Nephron (organoid): ENCODE results near the gene ARTN.
A peak's percentile ranks its signal among the peaks of the same experiment; 100 is the strongest.

Source experiments
- H3K27ac Mint-ChIP-seq, 3 experiments: 2 replicates each; pipeline ENCODE4 v1.8.0; 2020; ENCODE audit warnings: mixed read lengths in 3 of 3, mild to moderate bottlenecking in 2 of 3, moderate library complexity in 1 of 3
- H3K27me3 Mint-ChIP-seq: 2 replicates; pipeline ENCODE4 v1.8.0; 2021; ENCODE audit warnings: low read depth, mild to moderate bottlenecking, moderate library complexity, mixed read lengths
- H3K36me3 Mint-ChIP-seq: 2 replicates; pipeline ENCODE4 v1.8.0; 2020; ENCODE audit warnings: low read depth, mixed read lengths
- H3K4me1 Mint-ChIP-seq: 2 replicates; pipeline ENCODE4 v1.8.0; 2020; ENCODE audit warnings: mixed read lengths
- H3K4me3 Mint-ChIP-seq, 3 experiments: 2 replicates each; pipeline ENCODE4 v1.8.0; 2020; ENCODE audit warnings: mild to moderate bottlenecking in 3 of 3, mixed read lengths in 3 of 3, moderate library complexity in 2 of 3
- H3K9me3 Mint-ChIP-seq: 2 replicates; pipeline ENCODE4 v1.8.0; 2020; ENCODE audit warnings: mixed read lengths
- TF ChIP-seq, protein P1 (sequence below), 3 experiments: fragments of 200-600 bp; sonication (generic); IDR thresholded peaks; one replicate each; pipeline ENCODE4 v1.5.0; 2021; ENCODE audit warnings: antibody characterized with exemption in 3 of 3; ENCODE audit not compliant: unreplicated experiment in 3 of 3

Gene ARTN

DNA sequence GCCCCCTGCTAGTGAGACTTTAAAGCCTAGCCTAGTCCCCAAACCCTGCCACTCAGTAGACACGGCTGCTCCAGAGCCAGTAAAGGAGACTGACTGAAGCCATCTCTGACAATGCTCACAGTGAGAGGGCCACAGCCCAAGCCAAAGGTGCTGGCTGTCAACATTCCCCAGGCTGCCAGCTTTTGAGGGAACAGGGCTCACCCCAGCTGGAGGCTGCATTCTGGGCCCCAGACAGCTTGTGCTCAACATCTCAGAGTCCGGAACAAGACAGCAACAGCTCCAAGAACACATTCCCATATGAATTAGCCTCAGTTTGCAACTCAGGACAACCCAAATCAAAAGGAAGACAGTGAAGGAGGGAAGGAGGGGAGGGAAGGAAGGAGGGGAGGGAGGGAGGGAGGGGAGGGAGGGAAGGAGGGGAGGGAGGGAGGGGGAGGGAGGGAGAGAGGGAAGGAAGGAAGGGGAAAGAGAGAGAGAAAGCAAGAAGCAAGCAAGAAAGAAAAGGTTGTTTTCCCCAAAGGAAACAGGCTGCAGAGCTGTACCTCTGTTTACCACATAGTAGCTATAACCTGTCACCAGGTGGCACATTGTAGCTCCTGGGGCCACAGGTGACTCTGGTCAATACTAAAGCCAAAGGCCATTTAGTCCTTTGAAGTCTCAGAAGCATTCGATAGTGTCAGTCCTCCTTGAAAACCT is 5.4 kb downstream of the ARTN start:
- Mint-ChIP-seq H3K4me3 (no peak overlapping the region), H3K27ac (no peak overlapping the region), H3K27me3 (peaks cover 40% of the 10 kb centered on the region), H3K36me3 (no peaks in the 10 kb centered on the region), H3K4me1 (peaks cover 6% of the 10 kb centered on the region), H3K9me3 (no peaks in the 10 kb centered on the region)
- TF ChIP-seq, protein P1, sequence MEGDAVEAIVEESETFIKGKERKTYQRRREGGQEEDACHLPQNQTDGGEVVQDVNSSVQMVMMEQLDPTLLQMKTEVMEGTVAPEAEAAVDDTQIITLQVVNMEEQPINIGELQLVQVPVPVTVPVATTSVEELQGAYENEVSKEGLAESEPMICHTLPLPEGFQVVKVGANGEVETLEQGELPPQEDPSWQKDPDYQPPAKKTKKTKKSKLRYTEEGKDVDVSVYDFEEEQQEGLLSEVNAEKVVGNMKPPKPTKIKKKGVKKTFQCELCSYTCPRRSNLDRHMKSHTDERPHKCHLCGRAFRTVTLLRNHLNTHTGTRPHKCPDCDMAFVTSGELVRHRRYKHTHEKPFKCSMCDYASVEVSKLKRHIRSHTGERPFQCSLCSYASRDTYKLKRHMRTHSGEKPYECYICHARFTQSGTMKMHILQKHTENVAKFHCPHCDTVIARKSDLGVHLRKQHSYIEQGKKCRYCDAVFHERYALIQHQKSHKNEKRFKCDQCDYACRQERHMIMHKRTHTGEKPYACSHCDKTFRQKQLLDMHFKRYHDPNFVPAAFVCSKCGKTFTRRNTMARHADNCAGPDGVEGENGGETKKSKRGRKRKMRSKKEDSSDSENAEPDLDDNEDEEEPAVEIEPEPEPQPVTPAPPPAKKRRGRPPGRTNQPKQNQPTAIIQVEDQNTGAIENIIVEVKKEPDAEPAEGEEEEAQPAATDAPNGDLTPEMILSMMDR (IDR thresholded peaks at IDR 0.05; ENCODE audit: unreplicated experiment in 3 of 3), result no peak

DNA sequence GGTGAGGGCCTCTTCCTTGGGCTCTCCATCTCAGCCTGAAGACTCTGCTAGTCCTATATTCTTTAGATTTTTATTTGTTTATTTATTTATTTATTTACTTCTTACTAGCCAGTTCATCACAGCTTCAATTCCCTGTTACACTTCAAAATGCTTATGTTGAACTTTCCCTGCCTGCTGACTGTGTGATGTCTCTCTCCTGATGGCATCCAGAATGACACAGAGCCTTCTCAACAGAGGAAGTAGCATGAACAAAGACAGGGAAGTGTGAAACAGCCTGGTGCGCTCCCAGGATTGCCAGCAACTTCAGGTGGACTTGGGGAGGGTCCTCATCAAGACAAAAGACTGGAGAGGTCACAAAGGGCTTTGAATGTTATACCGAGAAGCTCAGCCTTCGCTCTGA is 8.8 kb downstream of the ARTN start:
- peaks cover 15% of the 10 kb centered on the region for H3K4me1 Mint-ChIP-seq
- no peaks in the 10 kb centered on the region for H3K9me3 Mint-ChIP-seq
- no peaks in the 10 kb centered on the region for H3K36me3 Mint-ChIP-seq
- no peak overlapping the region for H3K4me3 Mint-ChIP-seq
- TF ChIP-seq, protein P1 (IDR thresholded peaks at IDR 0.05; ENCODE audit: unreplicated experiment in 3 of 3), result no peak
- H3K27ac Mint-ChIP-seq, result no peak overlapping the region
- peaks cover 18% of the 10 kb centered on the region for H3K27me3 Mint-ChIP-seq

DNA sequence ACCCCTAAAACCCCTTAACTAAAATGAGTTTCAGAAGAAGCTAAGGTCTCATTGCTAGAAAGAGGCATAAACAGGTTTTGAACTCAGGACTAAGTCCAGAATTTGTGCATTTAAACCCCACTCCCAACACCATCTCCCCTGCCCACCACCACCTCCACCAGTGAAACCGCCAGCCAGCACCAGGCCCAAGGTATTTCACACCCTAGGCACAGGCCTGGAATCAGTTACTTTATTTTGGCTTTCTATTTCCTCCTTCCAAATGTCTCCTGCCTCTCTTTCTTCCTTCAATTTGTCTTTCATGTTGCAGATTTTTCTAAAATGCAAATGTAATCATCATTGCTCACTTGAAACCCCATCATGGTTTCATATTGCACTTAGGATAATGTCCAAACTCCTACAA is 11.3 kb downstream of the ARTN start:
- H3K36me3 Mint-ChIP-seq, result no peaks in the 10 kb centered on the region

DNA sequence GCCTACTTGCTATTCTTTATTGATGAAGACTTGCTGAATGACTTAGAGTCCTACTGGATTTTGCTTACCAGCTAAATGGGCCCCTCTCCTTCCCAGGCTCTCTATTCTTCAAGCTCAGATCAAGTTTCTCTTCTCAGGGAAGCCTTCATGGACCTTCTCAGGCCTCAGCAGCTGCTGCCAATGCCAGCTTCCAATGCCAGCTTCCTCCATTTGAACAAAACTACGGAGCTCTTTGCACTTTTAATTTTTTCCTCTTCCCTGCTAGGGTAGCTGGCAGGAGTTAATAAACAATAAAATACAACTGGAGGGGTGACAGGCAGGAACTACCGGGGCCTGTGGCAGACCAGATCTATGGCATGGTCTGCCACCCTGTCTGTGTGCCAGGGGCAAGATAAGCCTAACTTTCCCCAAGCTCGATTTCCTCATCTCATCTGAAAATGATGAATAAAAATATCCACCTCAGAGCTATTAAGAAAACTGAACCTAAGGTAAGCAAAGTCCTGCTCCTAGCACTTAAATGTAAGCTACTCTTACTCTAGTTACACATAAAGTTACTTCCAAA is 12.2 kb downstream of the ARTN start:
- H3K9me3 Mint-ChIP-seq, result no peaks in the 10 kb centered on the region
- H3K4me1 Mint-ChIP-seq, result peaks cover 46% of the 10 kb centered on the region
- peak overlapping the region; percentile 91 to 97 (median 93) for H3K27ac Mint-ChIP-seq
- no peaks in the 10 kb centered on the region for H3K27me3 Mint-ChIP-seq
- TF ChIP-seq, protein P1 (IDR thresholded peaks at IDR 0.05; ENCODE audit: unreplicated experiment in 3 of 3), result no peak
- peak overlapping the region; percentile 87 to 94 (median 90) for H3K4me3 Mint-ChIP-seq
- H3K36me3 Mint-ChIP-seq, result peaks cover 6% of the 10 kb centered on the region

More for the DNA sequence above, 11.3 kb downstream of the ARTN start:
- TF ChIP-seq, protein P1 (IDR thresholded peaks at IDR 0.05; ENCODE audit: unreplicated experiment in 3 of 3), result no peak
- Mint-ChIP-seq H3K9me3 (no peaks in the 10 kb centered on the region), H3K4me1 (peaks cover 38% of the 10 kb centered on the region), H3K27ac (peak overlapping the region in 1 of 3 experiments; percentile 91), H3K4me3 (peak overlapping the region in 2 of 3 experiments; percentile 42 to 43), H3K27me3 (peaks cover 4% of the 10 kb centered on the region)

DNA sequence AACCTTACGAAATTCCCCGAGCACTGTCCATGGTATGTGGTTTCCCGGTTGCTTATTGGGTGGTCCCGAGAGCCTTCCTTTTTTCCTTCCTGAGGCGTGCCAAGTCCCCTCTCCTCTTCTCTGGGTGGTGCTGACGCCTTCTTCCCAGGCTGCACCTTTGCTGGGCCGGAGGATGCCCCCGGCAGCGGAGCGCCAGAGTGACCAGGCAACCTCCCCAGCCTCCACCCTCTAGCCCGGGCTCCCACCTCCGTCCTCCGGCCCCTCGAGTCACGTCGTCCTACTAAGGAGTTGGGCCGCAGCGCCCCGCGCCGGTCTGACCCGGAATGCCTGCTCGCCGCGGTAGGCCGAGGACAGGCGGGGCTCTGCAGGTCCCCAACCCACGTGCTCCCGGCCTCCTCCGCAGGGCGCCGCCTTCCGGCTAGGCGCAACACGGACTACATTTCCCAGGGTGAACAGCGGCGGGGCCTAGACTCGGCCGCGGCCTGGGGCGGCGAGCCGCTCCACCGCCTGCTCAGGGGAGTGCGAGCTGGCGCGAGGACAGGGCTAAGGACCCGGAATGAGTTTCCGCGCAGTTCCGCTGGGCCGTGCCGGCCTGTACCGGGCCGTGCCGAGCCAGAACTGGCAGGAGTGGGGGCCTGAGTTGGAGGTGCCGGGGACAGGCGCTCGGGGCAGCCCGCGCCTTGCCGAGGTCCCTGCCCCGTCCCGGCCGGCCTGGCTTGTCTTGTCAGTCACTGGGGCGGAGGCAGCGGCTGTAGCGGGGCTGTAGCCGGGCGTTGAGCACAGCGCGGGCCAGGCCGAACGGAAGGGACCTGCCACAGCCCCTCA is 12.8 kb downstream of the ARTN start, which contains the start of gene IPO13:
Gene IPO13, plus strand, starts transcription at position 715 of the 825 bp plus-strand sequence. CDS start 651 bp downstream, outside the sequence.
- peaks cover 8% of the 10 kb centered on the region for H3K36me3 Mint-ChIP-seq
- no peaks in the 10 kb centered on the region for H3K9me3 Mint-ChIP-seq
- peak within 1 kb of the TSS; percentile 91 to 97 (median 93) for H3K27ac Mint-ChIP-seq
- no peaks in the 10 kb centered on the region for H3K27me3 Mint-ChIP-seq
- H3K4me1 Mint-ChIP-seq, result peaks cover 53% of the 10 kb centered on the region
- TF ChIP-seq, protein P1 (IDR thresholded peaks at IDR 0.05; ENCODE audit: unreplicated experiment in 3 of 3), result peak; percentile 61 to 78 (median 62)
- H3K4me3 Mint-ChIP-seq, result peak within 1 kb of the TSS; percentile 87 to 94 (median 90)
